HepG2 (cell line): ENCODE data around the gene SEC61A1. TPM values are rescaled to one million over a fixed set of nuclear protein-coding genes. Genes with fewer than 3 reads are reported as not detected.

Experiments
- ATAC-seq: fragments of 200-7000 bp; cut with Tn5 transposase; 3 replicates; pipeline ENCODE4 v1.9.1; 2020; ENCODE audit warnings: mild to moderate bottlenecking, moderate library complexity
- BruUV-seq: library from RNA; stranded (reverse); fragments of 400-500 nt; replicated peaks from 2 replicates; lab custom pipeline; 2021; lab: Mats Ljungman, UMichigan
- CTCF ChIA-PET: fragments of 300-600 bp; formaldehyde crosslinking; extraction: SDS; loops from one replicate; lab custom pipeline; 2021; ENCODE audit warnings: low total read pairs, inconsistent platforms, low intra/inter-chr PET ratio; lab: Yijun Ruan, JAX
- POLR2A ChIA-PET: fragments of 350-600 bp; sonication (Branson Sonifier 250); formaldehyde crosslinking; loops from one replicate; lab custom pipeline; 2020; ENCODE audit warnings: antibody characterized with exemption, inconsistent platforms; lab: Yijun Ruan, JAX
- DNase-seq: peaks from one replicate; pipeline ENCODE4 v3.0.0-alpha.2; 2015; ENCODE audit warnings: low spot score
- FAIRE-seq: peaks from 3 replicates; lab custom pipeline; 2011; peaks lifted over from hg19 to GRCh38; lab: Jason Lieb, UNC
- H2AFZ ChIP-seq: one replicate; pipeline ENCODE4 v1.6.1; 2011; ENCODE audit warnings: low read length, inconsistent platforms
- H3K27ac ChIP-seq: fragments of 300-600 bp; 3 replicates; pipeline ENCODE4 v1.8.0; 2011; ENCODE audit warnings: mixed run types, mild to moderate bottlenecking, mixed read lengths, low read length, inconsistent platforms; ENCODE audit not compliant: insufficient read depth; ENCODE audit errors: extremely low read length
- H3K27me3 ChIP-seq, 2 experiments: fragments of 200-600 bp in 1 of 2; 2 replicates in 1 of 2; 3 replicates in 1 of 2; pipeline versions ENCODE4 v1.6.0 to v1.8.0; 2011; ENCODE audit warnings: low read length in 2 of 2, mild to moderate bottlenecking in 2 of 2, moderate library complexity in 2 of 2, inconsistent platforms in 1 of 2; ENCODE audit not compliant: insufficient read depth in 2 of 2, control insufficient read depth in 1 of 2
- H3K36me3 ChIP-seq, 2 experiments: fragments of 200-600 bp in 1 of 2; replicated peaks in 1 of 2; 2 replicates in 1 of 2; 3 replicates in 1 of 2; pipeline versions ENCODE4 v1.5.1 to v1.8.0; 2011; ENCODE audit warnings: low read length in 2 of 2, inconsistent platforms in 1 of 2; ENCODE audit not compliant: insufficient read depth in 2 of 2, control insufficient read depth in 1 of 2
- H3K4me1 ChIP-seq: 2 replicates; pipeline ENCODE4 v1.5.1; 2012; ENCODE audit warnings: low read length, inconsistent platforms; ENCODE audit not compliant: insufficient read depth
- H3K4me2 ChIP-seq: 2 replicates; pipeline ENCODE4 v1.6.0; 2011; ENCODE audit warnings: low read depth, low read length, inconsistent platforms
- H3K4me3 ChIP-seq, 3 experiments: fragments of 200-600 bp in 1 of 3; sonication (generic), shearing (Covaris generic) in 1 of 3; replicated peaks in 1 of 3; 2 replicates each; pipeline ENCODE4 v1.5.1; 2011 to 2016; ENCODE audit warnings: low read length in 3 of 3, inconsistent platforms in 2 of 3, low read depth in 2 of 3, mild to moderate bottlenecking in 2 of 3, control low read depth in 1 of 3, mixed read lengths in 1 of 3; ENCODE audit not compliant: insufficient read depth in 1 of 3
- H3K79me2 ChIP-seq: one replicate; pipeline ENCODE4 v1.6.1; 2011; ENCODE audit warnings: low read length, inconsistent platforms; ENCODE audit not compliant: insufficient read depth
- H3K9ac ChIP-seq: 2 replicates; pipeline ENCODE4 v1.6.0; 2011; ENCODE audit warnings: mild to moderate bottlenecking, low read depth, low read length, inconsistent platforms; ENCODE audit not compliant: insufficient read depth
- H3K9me3 ChIP-seq: 2 replicates; pipeline ENCODE4 v1.5.1; 2012; ENCODE audit warnings: mild to moderate bottlenecking, low read length
- H4K20me1 ChIP-seq: 2 replicates; pipeline ENCODE4 v1.6.0; 2011; ENCODE audit warnings: inconsistent platforms, mild to moderate bottlenecking, low read length, moderate library complexity; ENCODE audit not compliant: insufficient read depth
- CREB1 ChIP-seq, 2 experiments: fragments of 450-650 bp in 1 of 2; IDR thresholded peaks; 2 replicates each; pipeline ENCODE4 v1.6.1; 2016 to 2017; ENCODE audit warnings: control low read depth in 1 of 2, mild to moderate bottlenecking in 1 of 2, missing compliant biosample characterization in 1 of 2, missing genetic modification characterization in 1 of 2
- SIN3A ChIP-seq: IDR thresholded peaks from 2 replicates; pipeline ENCODE4 v1.6.1; 2011; ENCODE audit warnings: low read depth, mild to moderate bottlenecking, control low read depth, low read length, borderline replicate concordance
- SKIL ChIP-seq: sonication (generic); formaldehyde crosslinking; IDR thresholded peaks from 2 replicates; pipeline ENCODE4 v1.8.0; 2022; ENCODE audit warnings: missing genetic modification reagents, mild to moderate bottlenecking, moderate library complexity, borderline replicate concordance
- ZNF142 ChIP-seq: sonication (generic); formaldehyde crosslinking; IDR thresholded peaks from 2 replicates; pipeline ENCODE4 v1.4.0; 2020; ENCODE audit warnings: missing genetic modification reagents
- ZNF670 ChIP-seq: sonication (generic); formaldehyde crosslinking; IDR thresholded peaks from 2 replicates; pipeline ENCODE4 v1.8.0; 2022; ENCODE audit warnings: mild to moderate bottlenecking, missing genetic modification reagents, borderline replicate concordance
- WGBS: methylation state at CpG from one replicate; pipeline ENCODE4 v1.1.6; 2017; ENCODE audit warnings: low lambda C conversion rate; 5-methylcytosine and 5-hydroxymethylcytosine counted together
- in situ Hi-C: cut with HindIII; loops from 2 replicates; pipeline ENCODE4 v1.10.0; 2017; ENCODE audit warnings: low pct_unique_long_range_greater_than_20kb; ENCODE audit not compliant: extremely low pct_ligation_motif_present
- intact Hi-C: fragments of 100-400 bp; cut with micrococcal nuclease; formaldehyde crosslinking; loops from one replicate; pipeline ENCODE4 v1.10.0; 2022; ENCODE audit not compliant: unreplicated experiment
- polyA plus RNA-seq, 8 experiments: library from polyadenylated mRNA; depleted of rRNA in 3 of 8; stranded (reverse) in 7 of 8; unstranded in 1 of 8; fragments of >200 nt; fragmentation: Illumina TruSeq in 4 of 8; extraction: Trizol in 4 of 8; gene quantifications; 2 replicates each; pipeline versions ENCODE4 v1.2.1 to v1.2.3, GENCODE V29; 2011 to 2016; ENCODE audit warnings: low read depth in 4 of 8, missing spikeins in 1 of 8, mixed read lengths in 1 of 8; ENCODE audit not compliant: insufficient read depth in 1 of 8
- total RNA-seq, 5 experiments: library from RNA; depleted of rRNA; stranded (reverse); fragments of >200 nt; fragmentation: Illumina TruSeq; extraction: Trizol; gene quantifications; 2 replicates each; pipeline ENCODE4 v1.2.3, GENCODE V29; 2016; ENCODE audit warnings: low read depth in 1 of 5

SEC61A1 gene
- total and polyA plus RNA-seq, 2 of the 13 experiments (the other 11 are each of a cell fraction or from before 2014, with no cell fraction given) = 170 to 203 TPM

- TF ChIP-seq SKIL = no peak
- TF ChIP-seq, all 625 proteins: peak for 0
These were observed 29.6 kb downstream of the SEC61A1 start (continued) for GRCh38 chr3:128081846-128082245.

- WGBS = 94% methylated on average over 10 of the region's 10 CpGs
- no peak for FAIRE-seq
- Histone ChIP-seq H3K4me2 (no peak overlapping the region), H3K4me1 (peaks cover 10% of the 10 kb centered on the region; the same call in 1 of the 2 replicates), H3K36me3 (peaks cover 24 to 87% of the 10 kb centered on the region in 2 experiments), H3K9me3 (no peaks in the 10 kb centered on the region), H4K20me1 (no peaks in the 10 kb centered on the region), H3K79me2 (no peaks in the 10 kb centered on the region), H2AFZ (no peak overlapping the region), H3K9ac (no peak overlapping the region), H3K27ac (no peak overlapping the region), H3K27me3 (no peaks in the 10 kb centered on the region), H3K4me3 (no peak overlapping the region)
- intact Hi-C loops (no loop called here), in situ Hi-C loops (no loop called here)
- TF ChIP-seq ZNF142 (no peak), CREB1 (IDR thresholded peaks at IDR 0.05) (no peak), CREB1 (CRISPR knock-in tag; IDR thresholded peaks at IDR 0.05) (no peak), ZNF670 (no peak), SIN3A (no peak)
- no TSS peak for BruUV-seq
- ChIA-PET POLR2A (interaction anchor here (0.9 kb wide), 1 partner anchor 51 kb away, joined by 3 read pairs; no protein-coding TSS in a partner anchor), CTCF (no interaction called here)
- ATAC-seq = no peak
- DNase-seq = no peak
These were observed 30.3 kb downstream of the SEC61A1 start for GRCh38 chr3:128082546-128082945.
